K562 (cell line): Measurements from ENCODE around the gene QRICH1. TPM values are rescaled to one million over a fixed set of nuclear protein-coding genes. Genes with fewer than 3 reads are reported as not detected.
A peak's percentile ranks its signal among the peaks of the same experiment; 100 is the strongest.

Source experiments
- BCOR ChIP-seq: fragments of 450-650 bp; IDR thresholded peaks from 2 replicates; pipeline ENCODE4 v1.6.1; 2016
- C11orf30 ChIP-seq: fragments of 450-650 bp; IDR thresholded peaks from 2 replicates; pipeline ENCODE4 v1.6.1; 2016; ENCODE audit warnings: low read depth, mild to moderate bottlenecking
- CREB3 ChIP-seq: fragments of 450-650 bp; conservative IDR thresholded peaks from 2 replicates; pipeline ENCODE4 v1.6.1; 2016; ENCODE audit warnings: missing genetic modification characterization, low read depth, mild to moderate bottlenecking, missing compliant biosample characterization, moderate library complexity
- CTCFL ChIP-seq: IDR thresholded peaks from 2 replicates; pipeline ENCODE4 v1.6.1; 2011; ENCODE audit warnings: borderline replicate concordance, low read depth, mild to moderate bottlenecking, moderate library complexity, low read length; ENCODE audit not compliant: insufficient read depth, poor library complexity, severe bottlenecking
- ETV1 ChIP-seq: fragments of 450-650 bp; conservative IDR thresholded peaks from 2 replicates; pipeline ENCODE4 v1.6.1; 2016; ENCODE audit warnings: missing genetic modification characterization, control low read depth, low read depth, missing compliant biosample characterization
- FOXJ2 ChIP-seq: fragments of 200-800 bp; sonication (Bioruptor generic); IDR thresholded peaks from 2 replicates; pipeline ENCODE4 v1.6.1; 2016; ENCODE audit warnings: missing genetic modification characterization, missing compliant biosample characterization
- GMEB1 ChIP-seq: fragments of 250-450 bp; sonication (Bioruptor Pico); IDR thresholded peaks from 2 replicates; pipeline ENCODE4 v1.4.0; 2020; ENCODE audit warnings: mild to moderate bottlenecking
- NR2C2 ChIP-seq, 2 experiments: fragments of 200-800 bp in 1 of 2; sonication (Bioruptor generic) in 1 of 2; sonication (generic) in 1 of 2; formaldehyde crosslinking in 1 of 2; IDR thresholded peaks; 2 replicates each; pipeline versions ENCODE4 v1.6.1 to v1.8.0; 2016 to 2022; ENCODE audit warnings: mild to moderate bottlenecking in 1 of 2, missing compliant biosample characterization in 1 of 2, missing genetic modification characterization in 1 of 2, missing genetic modification reagents in 1 of 2
- PPARD ChIP-seq: fragments of 250-450 bp; sonication (Bioruptor Pico); IDR thresholded peaks from 2 replicates; pipeline ENCODE4 v1.8.0; 2022; ENCODE audit warnings: inconsistent platforms, mild to moderate bottlenecking, moderate library complexity
- STAT5B ChIP-seq: fragments of 250-450 bp; sonication (Bioruptor Pico); IDR thresholded peaks from 2 replicates; pipeline ENCODE4 v1.8.0; 2021; ENCODE audit warnings: mild to moderate bottlenecking, inconsistent platforms
- ZNF280A ChIP-seq: fragments of 450-650 bp; IDR thresholded peaks from 2 replicates; pipeline ENCODE4 v1.6.1; 2018; ENCODE audit warnings: mild to moderate bottlenecking, low read depth; ENCODE audit not compliant: partially characterized antibody
- ZNF395 ChIP-seq: fragments of 200-800 bp; sonication (Bioruptor generic); IDR thresholded peaks from 2 replicates; pipeline ENCODE4 v1.6.1; 2017; ENCODE audit warnings: missing genetic modification characterization, missing compliant biosample characterization
- ZNF449 ChIP-seq: fragments of 250-450 bp; sonication (Bioruptor Pico); IDR thresholded peaks from 2 replicates; pipeline ENCODE4 v1.8.0; 2022; ENCODE audit warnings: moderate library complexity, mild to moderate bottlenecking, inconsistent platforms
- ZNF766 ChIP-seq: fragments of 200-800 bp; sonication (Bioruptor generic); conservative IDR thresholded peaks from 2 replicates; pipeline ENCODE4 v1.6.1; 2016; ENCODE audit warnings: missing genetic modification characterization, missing compliant biosample characterization
- polyA plus RNA-seq, 8 experiments: library from polyadenylated mRNA; depleted of rRNA in 4 of 8; stranded (reverse) in 5 of 8; unstranded in 3 of 8; fragments of >200 nt; fragmentation: Nextera tagmentation in 2 of 8; fragmentation: Illumina TruSeq in 1 of 8; extraction: Ambion mirVana in 2 of 8; extraction: Trizol in 1 of 8; gene quantifications; 2 replicates each; pipeline versions ENCODE4 v1.2.1 to v1.2.3, GENCODE V29; 2011 to 2014; ENCODE audit warnings: inconsistent platforms in 1 of 8, missing spikeins in 1 of 8
- total RNA-seq, 7 experiments: library from RNA; depleted of rRNA in 6 of 7; stranded (reverse); fragments of >200 nt in 6 of 7; fragmentation: Illumina TruSeq in 2 of 7; extraction: Trizol in 2 of 7; gene quantifications; 2 replicates each; pipeline versions ENCODE4 v1.2.1 to v1.2.3, GENCODE V29; 2011 to 2021; ENCODE audit warnings: low replicate concordance in 1 of 7

The QRICH1 gene
- total and polyA plus RNA-seq, 9 of the 15 experiments (the other 6 are each of a cell fraction or from before 2014, with no cell fraction given), result 20.1 to 99.2 (median 56.7) TPM

- TF ChIP-seq ZNF280A (no peak), C11orf30 (peak; percentile 56), BCOR (no peak), FOXJ2 (no peak), ETV1 (tag) (peak; percentile 62), STAT5B (CRISPR knock-in tag) (no peak), CTCFL (no peak), PPARD (CRISPR knock-in tag) (no peak), GMEB1 (no peak), ZNF449 (CRISPR knock-in tag) (no peak), CREB3 (tag) (no peak), ZNF766 (no peak), ZNF395 (CRISPR knock-in tag) (peak; percentile 65; the same call in 1 of the 2 replicates), NR2C2 (CRISPR knock-in tag; IDR thresholded peaks at IDR 0.05) (peak; percentile 58), NR2C2 (tag; IDR thresholded peaks at IDR 0.05) (peak; percentile 45)
Measured at GRCh38 chr3:49017971-49018706, 75.7 kb downstream of the QRICH1 start, which contains the start of gene DALRD3 (continued).
